ENCODE results near the gene B4GALNT3.
"Not testable (repeated sequence)": the region's sequence is repeated elsewhere in the genome, so short reads cannot be mapped to it uniquely, and the experiment has no call there.

DNA sequence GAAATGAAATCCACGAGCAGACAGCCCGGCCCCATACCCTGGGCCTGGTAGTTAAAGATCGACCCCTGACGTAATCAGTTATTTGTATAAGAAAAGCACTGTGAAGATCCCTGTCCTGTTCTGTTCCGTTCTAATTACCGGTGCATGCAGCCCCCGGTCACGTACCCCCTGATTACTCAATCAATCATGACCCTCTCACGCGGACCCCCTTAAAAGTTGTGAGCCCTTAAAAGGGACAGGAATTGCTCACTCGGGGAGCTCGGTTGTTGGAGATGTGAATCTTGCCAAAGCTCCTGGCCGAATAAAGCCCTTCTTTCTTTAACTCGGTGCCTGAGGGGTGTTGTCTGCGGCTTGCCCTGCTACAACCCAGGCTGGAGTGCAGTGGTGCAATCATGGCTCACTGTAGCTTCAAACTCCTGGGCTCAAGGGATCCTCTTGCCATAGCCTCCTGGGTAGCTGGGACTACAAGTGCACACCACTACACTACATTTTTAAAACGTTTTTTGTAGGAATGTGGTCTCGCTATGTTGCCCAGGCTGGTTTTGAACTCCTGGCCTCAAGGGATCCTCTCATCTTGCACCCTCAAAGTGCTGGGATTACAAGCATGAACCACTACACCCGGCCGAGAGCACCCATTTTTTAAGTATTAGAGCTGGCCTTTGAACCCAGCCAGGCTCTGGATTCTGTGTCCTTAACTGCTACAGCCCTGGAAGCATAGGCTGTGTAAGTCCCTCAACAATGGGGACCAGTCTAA, 118.4 kb downstream of the B4GALNT3 start:
- TF ChIP-seq, protein P1, sequence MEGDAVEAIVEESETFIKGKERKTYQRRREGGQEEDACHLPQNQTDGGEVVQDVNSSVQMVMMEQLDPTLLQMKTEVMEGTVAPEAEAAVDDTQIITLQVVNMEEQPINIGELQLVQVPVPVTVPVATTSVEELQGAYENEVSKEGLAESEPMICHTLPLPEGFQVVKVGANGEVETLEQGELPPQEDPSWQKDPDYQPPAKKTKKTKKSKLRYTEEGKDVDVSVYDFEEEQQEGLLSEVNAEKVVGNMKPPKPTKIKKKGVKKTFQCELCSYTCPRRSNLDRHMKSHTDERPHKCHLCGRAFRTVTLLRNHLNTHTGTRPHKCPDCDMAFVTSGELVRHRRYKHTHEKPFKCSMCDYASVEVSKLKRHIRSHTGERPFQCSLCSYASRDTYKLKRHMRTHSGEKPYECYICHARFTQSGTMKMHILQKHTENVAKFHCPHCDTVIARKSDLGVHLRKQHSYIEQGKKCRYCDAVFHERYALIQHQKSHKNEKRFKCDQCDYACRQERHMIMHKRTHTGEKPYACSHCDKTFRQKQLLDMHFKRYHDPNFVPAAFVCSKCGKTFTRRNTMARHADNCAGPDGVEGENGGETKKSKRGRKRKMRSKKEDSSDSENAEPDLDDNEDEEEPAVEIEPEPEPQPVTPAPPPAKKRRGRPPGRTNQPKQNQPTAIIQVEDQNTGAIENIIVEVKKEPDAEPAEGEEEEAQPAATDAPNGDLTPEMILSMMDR (IDR thresholded peaks at IDR 0.05) = not testable (repeated sequence)
- not testable (repeated sequence) for TF ChIP-seq POLR2A (IDR thresholded peaks at IDR 0.05)
